Measurements from ENCODE around the gene TMEM186.

DNA sequence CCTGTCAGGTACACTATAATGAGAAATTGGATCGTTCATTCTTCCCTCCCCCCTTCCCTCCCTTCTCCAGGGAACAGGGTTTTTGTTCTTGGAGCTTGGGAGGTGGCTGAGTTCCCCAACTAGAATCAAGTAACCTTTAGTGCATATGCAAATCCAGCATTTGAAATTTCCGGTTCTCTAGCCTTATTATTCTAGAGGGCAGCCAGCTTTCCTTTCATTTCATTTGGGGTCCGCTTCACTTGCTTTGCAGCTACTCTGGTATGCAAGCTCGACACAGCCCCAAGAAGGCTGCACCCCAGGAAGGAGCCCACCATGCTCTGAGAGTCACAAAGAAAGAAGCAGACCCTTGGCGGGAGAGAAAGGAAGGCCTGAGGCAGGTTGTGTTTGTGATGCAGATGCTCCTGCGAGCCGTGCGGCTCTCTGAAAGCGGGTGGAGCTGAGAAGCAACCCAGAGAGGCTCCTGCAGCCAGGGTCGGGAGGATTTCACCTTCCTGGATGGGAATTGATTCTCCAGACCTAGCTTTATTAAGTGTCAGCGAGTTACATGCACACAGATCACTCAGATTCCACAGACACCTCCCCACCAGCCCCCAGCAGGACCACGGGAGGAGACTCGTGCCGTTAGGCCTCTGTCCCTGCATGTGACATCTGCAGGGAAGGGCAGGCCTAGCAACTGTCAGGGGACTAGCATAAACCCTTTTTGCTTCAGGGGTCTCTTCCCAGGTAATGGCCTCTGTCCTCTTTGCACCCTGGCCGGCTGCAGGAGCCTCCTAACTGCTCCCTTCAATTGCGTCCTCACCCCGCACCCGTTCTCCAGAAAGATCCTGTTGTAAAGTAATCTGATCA is 34.7 kb upstream of the TMEM186 start:
- no peak for TF ChIP-seq ZNF274 (IDR thresholded peaks at IDR 0.05; ENCODE audit: low read depth, low read length)
- TF ChIP-seq YY1 (IDR thresholded peaks at IDR 0.05; ENCODE audit: insufficient read depth, insufficient read length): no peak
- TF ChIP-seq SUZ12 (IDR thresholded peaks at IDR 0.05; ENCODE audit: extremely low read depth, insufficient read depth, insufficient read length): no peak

All from NT2/D1 (cell line).